ENCODE results near the gene ZBTB20. TPM values are rescaled to one million over a fixed set of nuclear protein-coding genes. Genes with fewer than 3 reads are reported as not detected.

Gene ZBTB20
- total RNA-seq, 1 donor from 2014 or later = 19.1 TPM

- Mint-ChIP-seq H3K27me3 (ENCODE audit: unreplicated experiment) (no peaks in the 10 kb centered on the region), H3K9me3 (ENCODE audit: unreplicated experiment) (no peaks in the 10 kb centered on the region), H3K27ac (ENCODE audit: unreplicated experiment) (no peak overlapping the region), H3K4me3 (ENCODE audit: unreplicated experiment) (no peak overlapping the region), H3K4me1 (ENCODE audit: unreplicated experiment) (peaks cover 20% of the 10 kb centered on the region), H3K36me3 (ENCODE audit: unreplicated experiment) (peaks cover 21% of the 10 kb centered on the region)
- TF ChIP-seq, protein P1, sequence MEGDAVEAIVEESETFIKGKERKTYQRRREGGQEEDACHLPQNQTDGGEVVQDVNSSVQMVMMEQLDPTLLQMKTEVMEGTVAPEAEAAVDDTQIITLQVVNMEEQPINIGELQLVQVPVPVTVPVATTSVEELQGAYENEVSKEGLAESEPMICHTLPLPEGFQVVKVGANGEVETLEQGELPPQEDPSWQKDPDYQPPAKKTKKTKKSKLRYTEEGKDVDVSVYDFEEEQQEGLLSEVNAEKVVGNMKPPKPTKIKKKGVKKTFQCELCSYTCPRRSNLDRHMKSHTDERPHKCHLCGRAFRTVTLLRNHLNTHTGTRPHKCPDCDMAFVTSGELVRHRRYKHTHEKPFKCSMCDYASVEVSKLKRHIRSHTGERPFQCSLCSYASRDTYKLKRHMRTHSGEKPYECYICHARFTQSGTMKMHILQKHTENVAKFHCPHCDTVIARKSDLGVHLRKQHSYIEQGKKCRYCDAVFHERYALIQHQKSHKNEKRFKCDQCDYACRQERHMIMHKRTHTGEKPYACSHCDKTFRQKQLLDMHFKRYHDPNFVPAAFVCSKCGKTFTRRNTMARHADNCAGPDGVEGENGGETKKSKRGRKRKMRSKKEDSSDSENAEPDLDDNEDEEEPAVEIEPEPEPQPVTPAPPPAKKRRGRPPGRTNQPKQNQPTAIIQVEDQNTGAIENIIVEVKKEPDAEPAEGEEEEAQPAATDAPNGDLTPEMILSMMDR (IDR thresholded peaks at IDR 0.05) = no peak
- DNase-seq (ENCODE audit: extremely low spot score, unreplicated experiment) = no peak
These were observed 769.7 kb downstream of the ZBTB20 start for GRCh38 chr3:114377426-114377825.

DNA sequence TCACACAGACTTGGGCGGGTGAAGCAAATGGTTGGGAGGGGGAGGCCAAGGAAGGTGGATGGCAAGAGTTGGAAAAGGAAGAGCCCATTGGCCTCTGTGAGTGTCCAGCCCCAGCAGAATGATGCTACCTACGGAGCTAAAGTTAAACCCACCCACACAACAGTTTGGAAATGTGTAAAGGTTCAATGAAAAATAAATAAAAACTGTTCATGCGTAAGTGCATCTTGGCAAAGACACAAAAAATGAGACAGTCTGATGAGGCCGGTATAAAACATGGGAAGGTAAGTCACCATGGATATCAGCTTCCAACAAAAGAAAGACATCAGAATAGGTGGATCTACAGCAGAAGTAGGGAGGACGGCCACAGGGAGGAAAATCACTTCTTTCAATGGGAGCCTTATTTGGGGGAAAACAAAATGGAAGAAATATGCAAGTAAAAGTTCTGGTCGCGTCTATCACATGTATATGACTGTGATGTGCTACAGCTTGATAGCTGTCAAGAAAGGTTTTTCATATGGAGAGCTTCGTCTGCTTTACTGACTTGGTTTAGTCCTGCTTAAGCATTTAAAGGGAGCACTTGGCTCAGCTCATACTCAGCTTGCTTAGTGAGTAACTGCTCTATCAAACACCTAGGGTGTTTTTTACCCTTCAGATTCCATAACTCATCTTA is 770.4 kb downstream of the ZBTB20 start:
- no peak overlapping the region for H3K4me3 Mint-ChIP-seq (ENCODE audit: unreplicated experiment)
- peaks cover 21% of the 10 kb centered on the region for H3K36me3 Mint-ChIP-seq (ENCODE audit: unreplicated experiment)
- H3K27ac Mint-ChIP-seq (ENCODE audit: unreplicated experiment) = no peak overlapping the region

DNA sequence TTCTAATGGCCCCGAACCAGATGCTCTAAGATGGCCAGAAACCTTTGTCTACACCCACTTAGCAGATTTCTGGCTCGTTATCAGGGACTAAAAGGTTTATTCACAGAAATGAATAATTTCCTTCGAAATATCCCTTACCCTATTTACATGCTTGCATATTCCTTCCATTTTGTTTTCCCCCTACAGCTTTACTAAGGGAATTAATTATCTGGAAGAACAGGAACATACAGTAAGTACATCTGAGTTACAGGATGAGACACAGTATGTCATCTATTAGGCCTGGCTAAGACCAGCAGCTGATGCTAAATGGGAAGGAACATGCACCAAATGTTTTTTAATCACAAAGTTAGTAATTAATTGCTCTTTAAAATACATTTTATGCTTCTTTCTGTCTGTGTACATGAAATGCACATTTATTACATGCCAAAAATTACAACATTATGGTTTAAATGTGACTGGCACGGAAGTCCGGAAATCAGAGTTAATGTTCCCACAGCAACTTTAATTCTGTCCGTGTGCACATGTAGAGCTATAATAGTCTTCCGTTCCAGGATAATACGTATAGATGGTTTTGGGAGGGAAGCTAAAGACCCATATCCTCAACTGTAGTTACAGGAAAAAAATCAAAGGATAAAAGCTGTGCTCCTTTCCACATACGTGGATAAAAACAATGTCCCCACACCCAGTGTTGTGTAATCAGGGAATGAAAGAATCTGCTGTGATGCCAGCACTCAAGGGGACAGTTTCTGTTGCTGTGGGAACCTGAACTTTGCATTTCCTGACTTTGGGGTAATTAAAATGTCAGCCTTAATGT is 771.3 kb downstream of the ZBTB20 start:
- Mint-ChIP-seq H3K4me3 (ENCODE audit: unreplicated experiment) (no peak overlapping the region), H3K27ac (ENCODE audit: unreplicated experiment) (no peak overlapping the region), H3K27me3 (ENCODE audit: unreplicated experiment) (no peaks in the 10 kb centered on the region), H3K4me1 (ENCODE audit: unreplicated experiment) (peaks cover 20% of the 10 kb centered on the region), H3K36me3 (ENCODE audit: unreplicated experiment) (peaks cover 21% of the 10 kb centered on the region), H3K9me3 (ENCODE audit: unreplicated experiment) (no peaks in the 10 kb centered on the region)
- TF ChIP-seq, protein P1 (IDR thresholded peaks at IDR 0.05) = no peak
- no peak for DNase-seq (ENCODE audit: extremely low spot score, unreplicated experiment)

More for the DNA sequence above, 770.4 kb downstream of the ZBTB20 start:
- Mint-ChIP-seq H3K27me3 (ENCODE audit: unreplicated experiment) (no peaks in the 10 kb centered on the region), H3K4me1 (ENCODE audit: unreplicated experiment) (peaks cover 20% of the 10 kb centered on the region), H3K9me3 (ENCODE audit: unreplicated experiment) (no peaks in the 10 kb centered on the region)
- TF ChIP-seq, protein P1 (IDR thresholded peaks at IDR 0.05) = no peak
- no peak for DNase-seq (ENCODE audit: extremely low spot score, unreplicated experiment)

DNA sequence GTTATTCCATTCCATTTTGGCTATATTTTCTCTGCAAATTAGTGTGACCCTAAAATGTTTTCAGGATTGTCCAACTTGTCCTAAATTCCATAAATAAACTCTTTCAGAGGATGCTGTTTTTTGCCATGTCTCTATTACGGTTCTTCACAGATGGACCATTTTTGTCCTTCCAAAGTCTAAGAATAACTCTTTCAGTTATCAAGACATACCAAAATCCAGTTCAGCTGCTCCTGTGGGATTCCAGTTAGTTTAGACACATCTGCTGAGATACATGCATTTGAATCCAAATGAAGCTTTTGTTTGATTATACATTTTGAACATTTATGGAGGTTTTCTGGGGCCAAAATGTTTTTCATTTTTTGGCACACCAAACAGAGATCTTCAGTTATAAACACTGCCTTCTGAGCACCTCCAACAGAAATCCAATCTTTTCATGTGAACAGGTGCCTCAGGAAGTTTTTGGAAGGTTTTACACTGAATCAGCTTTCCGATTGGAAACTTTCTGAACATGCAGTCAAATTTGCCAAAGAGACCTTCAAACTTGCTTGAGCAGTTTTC is 772.6 kb downstream of the ZBTB20 start:
- no peak for DNase-seq (ENCODE audit: extremely low spot score, unreplicated experiment)
- Mint-ChIP-seq H3K4me3 (ENCODE audit: unreplicated experiment) (no peak overlapping the region), H3K27ac (ENCODE audit: unreplicated experiment) (no peak overlapping the region), H3K9me3 (ENCODE audit: unreplicated experiment) (no peaks in the 10 kb centered on the region), H3K27me3 (ENCODE audit: unreplicated experiment) (no peaks in the 10 kb centered on the region), H3K36me3 (ENCODE audit: unreplicated experiment) (peaks cover 21% of the 10 kb centered on the region), H3K4me1 (ENCODE audit: unreplicated experiment) (peaks cover 8% of the 10 kb centered on the region)
- TF ChIP-seq, protein P1 (IDR thresholded peaks at IDR 0.05) = no peak
